IMR-90 (cell line): ENCODE measurements around the gene ZBTB46. TPM values are rescaled to one million over a fixed set of nuclear protein-coding genes. Genes with fewer than 3 reads are reported as not detected.
A peak's percentile ranks its signal among the peaks of the same experiment; 100 is the strongest.

Experiments used
- ATAC-seq: fragments of 200-7000 bp; cut with Tn5 transposase; 2 replicates; pipeline ENCODE4 v1.9.1; 2020; ENCODE audit warnings: low read depth, mild to moderate bottlenecking, moderate library complexity
- BruUV-seq: library from RNA; stranded (reverse); fragments of 400-500 nt; replicated peaks from 2 replicates; lab custom pipeline; 2021; lab: Mats Ljungman, UMichigan
- CTCF ChIA-PET: fragments of 300-600 bp; formaldehyde crosslinking; extraction: SDS; loops from one replicate; lab custom pipeline; 2021; ENCODE audit warnings: antibody characterized with exemption; lab: Yijun Ruan, JAX
- POLR2A ChIA-PET: fragments of 300-600 bp; sonication (Branson Sonifier 250); formaldehyde crosslinking; loops from one replicate; lab custom pipeline; 2022; ENCODE audit warnings: antibody characterized with exemption; ENCODE audit not compliant: unreplicated experiment; lab: Charles Lee
- DNase-seq: peaks from one replicate; pipeline ENCODE4 v3.0.0; 2013
- H2AFZ ChIP-seq: replicated peaks from 2 replicates; pipeline ENCODE3; 2013; ENCODE audit warnings: low read length, mild to moderate bottlenecking; ENCODE audit not compliant: poor library complexity
- H2AK5ac ChIP-seq: 2 replicates; pipeline ENCODE4 v1.6.1; 2013; ENCODE audit warnings: low read depth, low read length, inconsistent platforms
- H2AK9ac ChIP-seq: replicated peaks from 2 replicates; pipeline ENCODE3; 2013; ENCODE audit warnings: mild to moderate bottlenecking, low read depth, low read length, moderate library complexity; ENCODE audit not compliant: poor library complexity
- H2BK120ac ChIP-seq: 2 replicates; pipeline ENCODE4 v1.6.1; 2013; ENCODE audit warnings: low read depth, low read length, inconsistent platforms
- H2BK15ac ChIP-seq: 3 replicates; pipeline ENCODE4 v1.6.1; 2013; ENCODE audit warnings: low read depth, low read length, inconsistent platforms
- H2BK20ac ChIP-seq: 2 replicates; pipeline ENCODE4 v1.6.1; 2013; ENCODE audit warnings: low read depth, mild to moderate bottlenecking, inconsistent platforms, low read length, moderate library complexity
- H2BK5ac ChIP-seq: 2 replicates; pipeline ENCODE4 v1.6.1; 2013; ENCODE audit warnings: mild to moderate bottlenecking, low read depth, low read length, inconsistent platforms; ENCODE audit not compliant: poor library complexity, severe bottlenecking
- H3K14ac ChIP-seq: replicated peaks from 2 replicates; pipeline ENCODE4 v1.6.1; 2013; ENCODE audit warnings: low read depth, low read length, inconsistent platforms
- H3K18ac ChIP-seq: 2 replicates; pipeline ENCODE4 v1.6.1; 2013; ENCODE audit warnings: low read depth, low read length, control low read depth
- H3K23ac ChIP-seq: 2 replicates; pipeline ENCODE4 v1.6.1; 2013; ENCODE audit warnings: low read depth, low read length, inconsistent platforms
- H3K27ac ChIP-seq: 2 replicates; pipeline ENCODE4 v1.5.1; 2013; ENCODE audit warnings: mild to moderate bottlenecking, control low read depth, low read length; ENCODE audit not compliant: insufficient read depth
- H3K27me3 ChIP-seq: 2 replicates; pipeline ENCODE4 v1.6.1; 2013; ENCODE audit warnings: low read length; ENCODE audit not compliant: control insufficient read depth, insufficient read depth
- H3K36me3 ChIP-seq: 2 replicates; pipeline ENCODE4 v1.6.1; 2013; ENCODE audit warnings: low read length, mixed read lengths; ENCODE audit not compliant: control insufficient read depth, insufficient read depth
- H3K4ac ChIP-seq: 2 replicates; pipeline ENCODE4 v1.6.1; 2013; ENCODE audit warnings: low read depth, low read length, inconsistent platforms
- H3K4me1 ChIP-seq: 2 replicates; pipeline ENCODE4 v1.6.1; 2013; ENCODE audit warnings: low read length, mixed read lengths; ENCODE audit not compliant: control insufficient read depth, insufficient read depth
- H3K4me2 ChIP-seq: 2 replicates; pipeline ENCODE4 v1.6.1; 2013; ENCODE audit warnings: low read depth, mild to moderate bottlenecking, control low read depth, low read length, moderate library complexity
- H3K4me3 ChIP-seq: 2 replicates; pipeline ENCODE4 v1.5.1; 2013; ENCODE audit warnings: low read depth, mild to moderate bottlenecking, control low read depth, low read length, moderate library complexity; ENCODE audit not compliant: insufficient read depth
- H3K56ac ChIP-seq: 2 replicates; pipeline ENCODE4 v1.6.1; 2013; ENCODE audit warnings: low read length, inconsistent platforms; ENCODE audit not compliant: insufficient read depth; ENCODE audit errors: extremely low read depth
- H3K79me1 ChIP-seq, 2 experiments: 2 replicates each; pipeline ENCODE4 v1.6.1; 2013; ENCODE audit warnings: low read length in 2 of 2, inconsistent platforms in 1 of 2, low read depth in 1 of 2
- H3K9ac ChIP-seq: 2 replicates; pipeline ENCODE4 v1.6.1; 2013; ENCODE audit warnings: low read depth, low read length, control low read depth
- H3K9me1 ChIP-seq: 2 replicates; pipeline ENCODE4 v1.6.1; 2013; ENCODE audit warnings: low read length, inconsistent platforms; ENCODE audit not compliant: insufficient read depth
- H3K9me3 ChIP-seq: 2 replicates; pipeline ENCODE4 v1.6.1; 2013; ENCODE audit warnings: low read length; ENCODE audit not compliant: control insufficient read depth, insufficient read depth
- H4K20me1 ChIP-seq: 2 replicates; pipeline ENCODE4 v1.6.1; 2013; ENCODE audit warnings: low read length, inconsistent platforms; ENCODE audit not compliant: insufficient read depth
- H4K5ac ChIP-seq: 2 replicates; pipeline ENCODE4 v1.6.1; 2013; ENCODE audit warnings: mild to moderate bottlenecking, low read depth, low read length, control low read depth
- H4K8ac ChIP-seq, 2 experiments: 2 replicates each; pipeline ENCODE4 v1.6.1; 2013; ENCODE audit warnings: low read depth in 2 of 2, low read length in 2 of 2, control low read depth in 1 of 2, inconsistent platforms in 1 of 2
- H4K91ac ChIP-seq: 2 replicates; pipeline ENCODE4 v1.6.1; 2013; ENCODE audit warnings: low read depth, low read length, inconsistent platforms; ENCODE audit not compliant: insufficient read depth
- CEBPB ChIP-seq: IDR thresholded peaks from 2 replicates; pipeline ENCODE4 v1.6.1; 2012; ENCODE audit warnings: low read depth, low read length, improper control_type of control experiment
- RCOR1 ChIP-seq: IDR thresholded peaks from 2 replicates; pipeline ENCODE4 v1.6.1; 2012; ENCODE audit warnings: mild to moderate bottlenecking, low read length, improper control_type of control experiment; ENCODE audit not compliant: insufficient replicate concordance
- WGBS, 2 experiments: methylation state at CpG; one replicate each; pipeline versions ENCODE4 v1.1.5 to v1.1.7; 2013; ENCODE audit warnings: missing lambda C conversion rate in 2 of 2; ENCODE audit not compliant: insufficient read length in 1 of 2; ENCODE audit errors: extremely low coverage in 2 of 2; 5-methylcytosine and 5-hydroxymethylcytosine counted together
- dilution Hi-C: fragments of 300-500 bp; cut with HindIII; formaldehyde crosslinking; loops from one replicate; pipeline ENCODE4 v1.14.3; 2018; ENCODE audit warnings: low sequenced_read_pairs; ENCODE audit not compliant: unreplicated experiment
- in situ Hi-C: fragments of 300-500 bp; cut with MboI; formaldehyde crosslinking; loops from 3 replicates; pipeline ENCODE4 v1.14.3; 2019; ENCODE audit warnings: low sequenced_read_pairs, inconsistent platforms, mixed read lengths
- intact Hi-C: fragments of 100-400 bp; cut with micrococcal nuclease; formaldehyde crosslinking; loops from 2 replicates; pipeline ENCODE4 v1.10.0; 2022
- polyA plus RNA-seq, 3 experiments: library from polyadenylated mRNA; depleted of rRNA; stranded (reverse); fragments of >200 nt; gene quantifications; 2 replicates each; pipeline ENCODE4 v1.2.3, GENCODE V29; 2012; ENCODE audit warnings: low replicate concordance in 1 of 3
- total RNA-seq: library from RNA; depleted of rRNA; stranded (reverse); fragments of >200 nt; gene quantifications from 2 replicates; pipeline ENCODE4 v1.2.3, GENCODE V29; 2012

The ZBTB46 gene
- total and polyA plus RNA-seq, 2 of the 4 experiments (the other 2 are of a cell fraction), result 4.2 to 14.9 TPM

DNA sequence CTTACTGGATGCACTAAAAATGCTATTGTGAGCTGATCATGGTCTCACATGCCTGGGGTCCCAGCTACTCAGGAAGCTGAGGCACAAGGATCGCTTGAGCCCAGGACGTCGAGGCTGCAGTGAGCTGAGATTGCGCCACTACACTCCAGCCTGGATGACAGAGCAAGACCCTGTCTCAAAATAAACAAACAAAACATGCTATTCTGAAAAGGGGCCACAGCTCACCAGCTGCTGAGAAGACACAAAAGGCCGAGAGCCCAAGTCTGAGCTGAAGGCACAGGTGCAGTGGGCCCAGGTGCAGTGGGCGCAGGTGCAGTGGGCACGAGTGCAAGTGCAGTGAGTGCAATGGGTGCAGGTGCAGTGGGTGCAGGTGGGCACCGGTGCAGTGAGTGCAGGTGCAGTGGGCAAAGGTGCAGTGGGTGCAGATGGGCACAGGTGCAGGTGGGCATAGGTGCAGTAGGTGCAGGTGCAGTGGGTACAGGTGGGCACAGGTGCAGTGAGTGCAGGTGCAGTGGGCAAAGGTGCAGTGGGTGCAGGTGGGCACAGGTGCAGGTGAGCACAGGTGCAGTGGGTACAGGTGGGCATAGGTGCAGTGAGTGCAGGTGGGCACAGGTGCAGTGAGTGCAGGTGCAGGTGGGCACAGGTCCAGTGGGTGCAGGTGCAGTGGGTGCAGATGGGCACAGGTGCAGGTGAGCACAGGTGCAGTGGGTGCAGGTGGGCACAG is 16.0 kb downstream of the ZBTB46 start:
- Histone ChIP-seq H3K14ac (no peak overlapping the region), H2BK120ac (no peak overlapping the region), H3K9me1 (peaks cover 17% of the 10 kb centered on the region), H2AFZ (peak overlapping the region; percentile 51), H3K27ac (no peak overlapping the region), H2AK9ac (no peak overlapping the region), H2AK5ac (no peak overlapping the region), H3K9me3 (no peaks in the 10 kb centered on the region), H4K91ac (no peak overlapping the region), H3K4ac (no peak overlapping the region), H3K4me1 (peaks cover 11% of the 10 kb centered on the region), H4K5ac (no peak overlapping the region), H3K36me3 (no peaks in the 10 kb centered on the region; the same call in 1 of the 2 replicates), H4K8ac (no peak overlapping the region), H3K4me2 (no peak overlapping the region), H2BK5ac (no peak overlapping the region), H3K4me3 (no peak overlapping the region), H2BK20ac (no peak overlapping the region), H3K18ac (no peak overlapping the region), H3K79me1 (peaks cover 31 to 71% of the 10 kb centered on the region in 2 experiments), H3K23ac (no peak overlapping the region), H3K56ac (no peak overlapping the region), H4K20me1 (peaks cover 59% of the 10 kb centered on the region), H3K9ac (no peak overlapping the region), H2BK15ac (no peak overlapping the region), H3K27me3 (no peaks in the 10 kb centered on the region)
- dilution Hi-C loops, result no loop called here
- ATAC-seq (no peak), DNase-seq (no peak)
- 72% methylated on average over 4 of the region's 8 CpGs; no CpG with 5 or more reads in 1 of the 2 experiments for WGBS, 2 experiments
- no TSS peak for BruUV-seq
- POLR2A ChIA-PET, result no interaction called here
- in situ Hi-C loops, result no loop called here
- CTCF ChIA-PET, result no interaction called here
- intact Hi-C loops, result no loop called here
- TF ChIP-seq RCOR1, result no peak
- peak; percentile 47 for TF ChIP-seq CEBPB
